Glutamatergic neuron (in vitro differentiated cells): ENCODE results near the gene GARIN3. TPM values are rescaled to one million over a fixed set of nuclear protein-coding genes. Genes with fewer than 3 reads are reported as not detected.

Experiments
- DNase-seq: peaks from one replicate; pipeline ENCODE4 v3.0.0; 2022
- H3K27ac Mint-ChIP-seq: one replicate; pipeline ENCODE4 v1.8.0; 2020; ENCODE audit warnings: mild to moderate bottlenecking, mixed read lengths, inconsistent platforms; ENCODE audit not compliant: unreplicated experiment
- H3K27me3 Mint-ChIP-seq: one replicate; pipeline ENCODE4 v1.8.0; 2020; ENCODE audit warnings: mild to moderate bottlenecking, moderate library complexity, mixed read lengths, inconsistent platforms; ENCODE audit not compliant: unreplicated experiment
- H3K36me3 Mint-ChIP-seq: one replicate; pipeline ENCODE4 v1.8.0; 2020; ENCODE audit warnings: mild to moderate bottlenecking, mixed read lengths, inconsistent platforms; ENCODE audit not compliant: unreplicated experiment
- H3K4me1 Mint-ChIP-seq: one replicate; pipeline ENCODE4 v1.8.0; 2020; ENCODE audit warnings: mild to moderate bottlenecking, low read depth, mixed read lengths, inconsistent platforms; ENCODE audit not compliant: unreplicated experiment
- H3K4me3 Mint-ChIP-seq: one replicate; pipeline ENCODE4 v1.8.0; 2020; ENCODE audit warnings: mild to moderate bottlenecking, mixed read lengths, inconsistent platforms; ENCODE audit not compliant: unreplicated experiment
- H3K9me3 Mint-ChIP-seq: one replicate; pipeline ENCODE4 v1.8.0; 2020; ENCODE audit warnings: mild to moderate bottlenecking, moderate library complexity, mixed read lengths, inconsistent platforms; ENCODE audit not compliant: unreplicated experiment
- CTCF ChIP-seq: fragments of 200-600 bp; sonication (generic); IDR thresholded peaks from one replicate; pipeline ENCODE4 v1.5.0; 2021; ENCODE audit not compliant: partially characterized antibody, unreplicated experiment
- total RNA-seq: library from RNA; stranded (reverse); fragmentation: NEBNext Ultra II Directional; extraction: Animal tissue kit (Norgen Biotek cat#: 25700); gene quantifications from one replicate; pipeline ENCODE4 v1.2.1, GENCODE V29; 2021; ENCODE audit not compliant: unreplicated experiment

GARIN3 gene
- total RNA-seq, 1 donor from 2014 or later, result not detected

- no peaks in the 10 kb centered on the region for H3K4me1 Mint-ChIP-seq
- H3K27ac Mint-ChIP-seq, result no peak overlapping the region
- peaks cover 2% of the 10 kb centered on the region for H3K9me3 Mint-ChIP-seq
- H3K36me3 Mint-ChIP-seq, result no peaks in the 10 kb centered on the region
- H3K4me3 Mint-ChIP-seq, result no peak overlapping the region
- TF ChIP-seq CTCF, result no peak
- DNase-seq, result no peak
- H3K27me3 Mint-ChIP-seq, result no peaks in the 10 kb centered on the region
These were observed 4.1 kb downstream of the GARIN3 start for GRCh38 chr5:157161996-157162395.

- H3K27ac Mint-ChIP-seq, result no peak overlapping the region
- H3K27me3 Mint-ChIP-seq, result no peaks in the 10 kb centered on the region
These were observed 6.1 kb downstream of the GARIN3 start for GRCh38 chr5:157160001-157160400.

GRCh38 chr5:157159209-157159751, 6.8 kb downstream of the GARIN3 start:
- no peak for DNase-seq
- no peak overlapping the region for H3K4me3 Mint-ChIP-seq
- H3K9me3 Mint-ChIP-seq, result peaks cover 2% of the 10 kb centered on the region
- TF ChIP-seq CTCF, result no peak
- no peak overlapping the region for H3K27ac Mint-ChIP-seq
- no peaks in the 10 kb centered on the region for H3K36me3 Mint-ChIP-seq
- no peaks in the 10 kb centered on the region for H3K4me1 Mint-ChIP-seq
- no peaks in the 10 kb centered on the region for H3K27me3 Mint-ChIP-seq

More at GRCh38 chr5:157160001-157160400, 6.1 kb downstream of the GARIN3 start:
- no peak for DNase-seq
- Mint-ChIP-seq H3K4me3 (no peak overlapping the region), H3K4me1 (no peaks in the 10 kb centered on the region), H3K9me3 (peaks cover 2% of the 10 kb centered on the region), H3K36me3 (no peaks in the 10 kb centered on the region)
- TF ChIP-seq CTCF, result no peak

GRCh38 chr5:157157293-157157891, 8.7 kb downstream of the GARIN3 start:
- no peak overlapping the region for H3K4me3 Mint-ChIP-seq
- no peaks in the 10 kb centered on the region for H3K36me3 Mint-ChIP-seq
- H3K27ac Mint-ChIP-seq, result no peak overlapping the region
- no peak for TF ChIP-seq CTCF
- no peaks in the 10 kb centered on the region for H3K4me1 Mint-ChIP-seq
- H3K9me3 Mint-ChIP-seq, result no peaks in the 10 kb centered on the region
- DNase-seq, result no peak
- no peaks in the 10 kb centered on the region for H3K27me3 Mint-ChIP-seq

GRCh38 chr5:157155297-157155696, 10.8 kb downstream of the GARIN3 start:
- no peak for DNase-seq
- H3K4me1 Mint-ChIP-seq, result no peaks in the 10 kb centered on the region
- H3K27me3 Mint-ChIP-seq, result no peaks in the 10 kb centered on the region
- H3K36me3 Mint-ChIP-seq, result no peaks in the 10 kb centered on the region
- H3K27ac Mint-ChIP-seq, result no peak overlapping the region
- H3K9me3 Mint-ChIP-seq, result no peaks in the 10 kb centered on the region
- no peak overlapping the region for H3K4me3 Mint-ChIP-seq
- TF ChIP-seq CTCF, result no peak
